NCI-H446 treated with DMSO at 0.1 percent for 48 hours (cell line): ENCODE results near the gene GARIN5A.

Experiments used
- DNase-seq: peaks from one replicate; lab custom pipeline; 2025; lab: John Stamatoyannopoulos, UW

The GARIN5A gene

DNA sequence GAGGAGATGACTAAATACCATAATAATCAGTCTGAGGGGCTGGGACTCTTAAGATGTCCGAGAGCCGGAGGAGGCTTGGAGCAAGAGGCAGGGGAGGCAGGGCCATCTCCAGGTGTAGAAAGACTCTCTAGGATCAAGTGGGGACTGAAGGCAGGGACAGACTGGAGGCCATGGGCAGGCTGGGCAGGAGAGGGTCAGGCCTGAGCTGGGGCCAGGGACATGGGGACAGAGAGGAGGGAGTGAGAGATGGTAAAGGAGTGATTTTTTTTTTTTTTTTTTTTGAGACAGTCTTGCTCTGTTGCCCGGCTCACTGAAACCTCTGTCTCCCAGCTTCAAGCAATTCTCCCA is 32.2 kb upstream of the GARIN5A start:
- DNase-seq: no peak

DNA sequence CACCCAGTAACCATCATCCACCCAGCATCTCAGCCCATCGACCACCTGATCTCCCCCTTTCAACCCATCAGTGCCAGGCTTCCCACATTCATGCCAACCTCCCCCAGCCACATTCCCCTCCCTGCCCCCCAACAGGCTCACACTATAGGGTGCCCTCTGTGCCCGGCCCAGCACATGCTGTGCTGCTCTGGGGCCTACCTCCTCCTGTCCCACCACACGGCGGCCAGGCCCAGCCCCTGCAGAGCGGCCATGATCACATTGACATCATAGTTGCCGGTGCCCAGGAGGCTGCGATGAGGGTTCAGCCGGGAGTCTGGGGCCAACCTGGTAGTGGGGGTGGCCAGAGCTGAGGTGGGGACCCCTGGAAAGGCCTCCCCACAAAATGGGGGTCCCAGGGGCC is 30.7 kb upstream of the GARIN5A start:
- DNase-seq: no peak

GRCh38 chr19:50506700-50507099 is 30.1 kb upstream of the GARIN5A start:
- DNase-seq: no peak

DNA sequence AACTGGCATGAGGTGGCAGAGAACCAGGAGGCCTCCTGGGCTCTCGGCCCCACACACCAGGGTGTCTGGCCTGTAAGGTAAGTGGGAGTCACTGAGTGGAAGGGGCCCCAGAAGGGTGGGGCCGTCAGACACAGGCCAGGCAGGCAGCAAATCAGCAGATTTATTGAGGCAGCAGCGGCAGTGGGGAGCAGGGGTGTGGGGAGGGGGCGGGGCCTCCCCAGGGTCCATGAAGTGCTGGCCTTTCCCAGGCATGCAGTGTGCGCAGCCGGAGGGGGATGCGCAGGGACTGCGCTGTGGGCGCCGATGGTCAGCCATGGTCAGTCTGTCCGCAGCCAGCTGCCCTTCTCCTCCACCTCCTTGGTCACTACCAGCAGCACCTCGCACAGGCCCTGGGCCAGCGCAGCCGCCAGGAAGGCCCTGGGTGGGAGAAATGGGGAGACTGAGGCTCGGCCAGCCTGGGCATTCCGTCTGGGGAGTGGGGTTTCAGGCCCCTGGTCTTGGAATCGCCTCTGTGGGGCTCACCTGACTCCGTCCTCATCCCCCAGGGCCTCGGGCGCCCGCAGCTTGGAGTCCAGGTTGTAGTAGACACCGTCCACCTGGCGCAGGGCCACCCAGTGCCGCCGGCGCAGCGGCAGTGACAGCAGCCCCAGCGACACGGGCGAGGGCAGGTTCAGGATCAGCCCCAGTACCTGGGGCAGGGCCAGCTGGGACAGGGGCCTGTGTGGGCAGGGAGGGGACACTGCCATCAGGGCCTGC is 29.4 kb upstream of the GARIN5A start:
- no peak for DNase-seq

DNA sequence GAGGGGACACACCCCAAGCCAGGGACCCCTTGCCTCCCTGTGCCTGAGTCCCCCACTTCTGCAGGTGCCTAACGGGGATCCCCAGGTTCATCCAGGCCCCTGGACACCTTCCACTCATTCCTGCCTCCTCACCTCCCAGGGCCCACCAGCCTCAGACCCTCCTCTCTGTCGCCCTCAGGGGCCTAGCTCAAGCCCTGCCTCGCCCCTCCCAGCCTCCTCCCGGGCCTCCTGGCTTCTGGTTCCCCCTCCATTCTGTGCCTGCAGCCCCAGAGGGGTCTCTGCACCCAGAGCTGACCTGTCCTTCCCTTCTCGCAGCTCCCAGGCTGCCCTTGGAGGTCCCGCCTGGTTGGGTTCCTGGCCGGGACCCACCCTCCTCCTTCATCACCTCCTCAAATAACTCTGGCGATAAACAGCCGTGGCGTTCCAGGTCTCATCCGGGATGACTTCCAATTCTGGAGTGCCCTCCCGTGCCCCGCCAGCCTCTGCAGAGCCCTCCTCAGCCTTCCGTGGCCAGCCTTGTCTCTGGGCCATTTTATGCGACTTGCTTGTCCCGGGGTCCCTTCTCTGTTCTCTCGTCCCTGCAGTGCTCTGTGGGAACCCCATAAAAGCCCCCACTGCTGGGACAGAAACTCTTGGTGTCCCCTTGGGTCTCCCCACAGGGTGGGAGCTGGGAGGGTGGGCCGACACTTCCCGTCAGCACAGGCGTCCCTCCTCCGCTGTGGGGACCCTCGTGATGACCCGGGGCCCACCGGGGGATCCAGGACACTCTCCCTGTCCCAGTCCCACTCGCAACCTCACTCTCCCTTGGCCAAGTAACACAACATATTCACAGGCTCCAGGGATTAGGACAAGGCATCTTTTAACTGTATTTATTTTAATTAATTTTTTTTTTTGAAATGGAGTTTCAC is 25.2 kb upstream of the GARIN5A start:
- DNase-seq: no peak

DNA sequence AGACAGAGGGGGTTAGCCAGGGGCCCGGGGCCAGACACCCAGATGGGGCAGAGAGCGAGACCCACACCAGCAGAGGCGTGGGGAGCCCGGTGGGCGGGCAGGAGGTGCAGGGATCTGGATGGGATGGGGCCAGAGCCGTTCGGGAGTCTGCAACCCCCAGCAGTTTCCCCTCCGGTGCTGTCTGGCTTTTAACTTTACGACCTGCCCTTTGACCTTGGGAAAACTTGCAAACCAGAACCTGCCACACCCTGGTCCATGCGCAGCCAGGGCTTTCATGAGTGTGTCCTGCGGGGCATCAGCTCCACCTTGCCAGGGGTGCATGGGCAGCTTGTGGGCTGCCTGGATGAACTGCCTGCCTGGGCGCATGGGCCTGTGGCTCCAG is 24.5 kb upstream of the GARIN5A start:
- DNase-seq: no peak

GRCh38 chr19:50500753-50501151 is 24.1 kb upstream of the GARIN5A start:
- DNase-seq: no peak

- DNase-seq: no peak
These were observed 23.6 kb upstream of the GARIN5A start for GRCh38 chr19:50500060-50500752.

DNA sequence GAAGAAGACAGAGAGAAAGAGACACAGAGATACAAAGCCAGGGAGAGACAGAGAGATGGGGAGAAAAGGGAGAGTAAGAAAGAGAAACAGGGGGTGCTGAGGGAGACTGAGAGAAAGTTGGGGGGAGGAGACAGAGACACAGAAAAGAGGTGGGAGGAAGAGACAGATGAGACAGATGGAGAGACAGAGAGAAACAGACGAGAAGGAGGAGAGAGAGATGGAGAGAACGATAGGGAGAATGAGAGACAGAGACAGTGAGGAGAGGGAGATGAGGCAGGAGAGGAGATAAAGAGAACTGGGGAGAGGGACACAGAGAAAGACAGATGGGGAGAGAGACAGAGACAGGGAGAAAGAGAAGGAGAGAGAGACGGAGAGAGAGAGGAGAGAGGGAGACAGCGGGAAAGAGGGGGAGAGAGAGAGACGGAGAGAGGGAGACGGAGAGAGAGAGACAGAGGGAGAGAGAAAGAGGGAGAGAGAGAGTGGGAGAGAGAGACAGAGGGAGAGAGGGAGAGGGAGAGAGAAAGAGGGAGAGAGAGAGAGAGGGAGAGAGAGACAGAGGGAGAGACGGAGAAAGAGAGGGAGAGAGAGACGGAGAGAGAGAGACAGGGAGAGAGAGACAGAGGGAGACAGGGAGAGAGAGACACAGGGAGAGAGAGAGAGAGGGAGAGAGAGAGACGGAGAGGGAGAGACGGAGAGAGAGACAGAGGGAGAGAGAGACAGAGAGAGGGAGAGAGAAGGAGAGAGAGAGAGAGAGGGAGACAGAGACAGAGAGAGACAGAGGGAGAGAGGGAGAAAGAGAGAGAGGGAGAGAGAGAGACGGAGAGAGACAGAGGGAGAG is 21.8 kb upstream of the GARIN5A start:
- DNase-seq: no peak

GRCh38 chr19:50497022-50497405 is 20.4 kb upstream of the GARIN5A start:
- no peak for DNase-seq

GRCh38 chr19:50496189-50497021 is 19.8 kb upstream of the GARIN5A start:
- no peak for DNase-seq

DNA sequence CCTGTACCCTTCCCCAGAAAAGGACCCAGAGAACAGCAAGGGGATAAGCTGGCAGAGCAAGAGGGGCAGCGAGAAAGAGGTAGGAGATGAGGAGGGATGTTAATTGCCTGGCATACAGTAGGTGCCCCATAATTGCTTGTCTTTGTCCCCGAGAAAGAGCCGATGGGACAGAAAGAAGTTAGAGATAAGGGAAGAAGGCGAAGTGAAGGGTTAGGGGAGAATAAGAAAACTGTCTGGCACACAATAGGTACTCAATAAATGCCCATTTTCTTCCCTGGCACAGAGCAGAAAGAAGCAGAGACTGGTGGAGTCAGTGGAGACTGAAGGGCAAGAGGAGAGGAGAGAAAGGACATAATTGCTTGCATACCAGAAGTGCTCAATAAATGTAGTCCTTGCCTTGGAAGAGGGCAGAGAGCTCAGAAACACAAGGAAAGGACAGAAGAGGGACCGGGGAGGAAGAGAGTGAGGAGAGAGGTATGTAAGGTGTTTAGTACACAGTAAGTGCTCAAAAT is 18.4 kb upstream of the GARIN5A start:
- DNase-seq: no peak

GRCh38 chr19:50494186-50495019 is 17.8 kb upstream of the GARIN5A start:
- DNase-seq: no peak

DNA sequence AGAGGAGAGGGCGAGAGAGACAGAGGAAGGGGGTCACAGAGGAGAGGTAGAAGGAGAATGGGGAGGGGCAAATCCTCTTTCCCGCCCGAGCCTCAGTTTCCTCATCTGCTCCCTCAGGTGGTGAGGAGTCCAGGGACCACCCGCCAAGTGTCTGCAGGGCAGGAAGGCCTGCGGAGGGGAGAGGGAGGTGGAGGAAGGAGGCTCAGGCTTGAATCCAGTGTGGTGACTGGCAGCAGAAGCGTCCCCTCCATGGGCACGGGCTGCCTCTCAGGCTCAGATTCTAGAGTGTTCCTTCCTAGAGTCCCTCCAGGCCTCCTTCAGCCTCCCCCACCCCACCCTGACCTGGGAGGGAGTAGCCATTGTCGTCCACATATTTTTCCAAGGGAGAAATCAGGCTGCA is 16.5 kb upstream of the GARIN5A start:
- DNase-seq: no peak

DNA sequence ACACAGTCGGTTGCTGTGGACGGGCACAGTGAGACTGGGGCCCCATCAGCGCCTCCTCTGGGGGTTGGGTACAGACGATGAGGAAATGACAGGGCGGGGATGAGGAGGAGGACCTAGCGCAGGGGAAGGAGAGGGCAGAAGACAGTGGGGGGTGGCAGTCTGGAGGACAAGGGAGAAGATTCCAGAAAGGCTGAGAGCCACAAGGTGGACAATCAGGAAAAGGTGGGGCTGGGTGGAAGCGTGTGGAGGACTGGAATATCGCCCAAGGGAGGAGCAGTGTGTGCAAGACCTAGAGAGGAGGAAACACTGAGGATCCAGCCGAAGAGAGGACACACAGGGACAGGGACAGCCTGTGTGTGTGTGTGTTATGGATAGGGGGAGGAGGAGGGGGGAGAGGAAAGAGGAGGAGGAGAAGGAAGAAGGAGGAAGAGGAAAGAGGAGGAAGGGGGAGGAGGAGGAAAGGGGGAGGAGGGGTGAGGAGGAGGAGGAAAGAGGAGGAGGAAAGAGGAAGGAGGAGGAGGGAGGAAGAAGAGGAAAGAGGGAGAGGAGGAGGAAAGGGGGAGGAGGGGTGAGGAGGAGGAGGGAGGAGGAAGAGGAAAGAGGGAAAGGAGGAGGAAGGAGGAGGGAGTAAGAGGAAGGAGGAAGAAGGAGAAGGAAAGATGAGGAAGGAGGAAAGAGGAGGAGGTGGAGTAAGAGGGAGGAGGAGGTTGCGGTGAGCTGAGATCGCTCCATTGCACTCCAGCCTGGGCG is 15.8 kb upstream of the GARIN5A start:
- DNase-seq: no peak

- DNase-seq: no peak
These were observed 14.4 kb upstream of the GARIN5A start for GRCh38 chr19:50490991-50491472.

GRCh38 chr19:50490411-50490811 is 13.8 kb upstream of the GARIN5A start:
- DNase-seq: no peak

DNA sequence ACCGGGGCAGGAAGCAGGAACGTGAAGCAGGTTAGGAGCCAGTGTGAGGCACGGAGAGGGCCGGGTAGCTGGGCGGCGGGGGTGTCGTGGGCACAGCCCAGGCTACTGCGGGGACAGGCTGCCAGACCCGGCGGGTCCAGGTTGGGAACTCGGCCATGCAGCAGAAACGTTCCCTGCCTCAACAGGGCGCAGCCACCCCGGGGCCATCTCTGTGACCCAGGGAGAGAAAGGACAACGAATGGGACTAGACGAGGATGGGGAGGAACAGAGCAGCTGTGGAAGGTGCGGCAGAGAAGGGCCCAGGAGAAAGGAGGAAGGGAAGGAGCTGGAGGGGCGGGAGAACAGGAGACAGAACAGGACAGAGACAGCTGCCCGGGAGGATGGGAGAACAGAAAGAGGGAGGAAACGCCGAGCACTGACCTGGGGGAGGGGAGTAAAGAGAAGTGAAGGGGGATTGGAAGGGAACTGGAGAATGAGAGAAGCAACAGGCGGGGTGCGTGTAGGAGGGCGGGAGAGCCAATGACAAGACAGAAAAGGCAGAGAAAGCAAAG is 12.9 kb upstream of the GARIN5A start:
- DNase-seq: no peak
